NCI-H187 (cell line): Measurements from ENCODE around the gene PDIA5.
"Not testable (repeated sequence)": the region's sequence is repeated elsewhere in the genome, so short reads cannot be mapped to it uniquely, and the experiment has no call there.

Source experiments
- DNase-seq, 2 experiments: peaks; one replicate each; lab custom pipeline; 2025; lab: John Stamatoyannopoulos, UW

The PDIA5 gene

GRCh38 chr3:123092243-123092642, 25.4 kb downstream of the PDIA5 start:
- DNase-seq: no peak

DNA sequence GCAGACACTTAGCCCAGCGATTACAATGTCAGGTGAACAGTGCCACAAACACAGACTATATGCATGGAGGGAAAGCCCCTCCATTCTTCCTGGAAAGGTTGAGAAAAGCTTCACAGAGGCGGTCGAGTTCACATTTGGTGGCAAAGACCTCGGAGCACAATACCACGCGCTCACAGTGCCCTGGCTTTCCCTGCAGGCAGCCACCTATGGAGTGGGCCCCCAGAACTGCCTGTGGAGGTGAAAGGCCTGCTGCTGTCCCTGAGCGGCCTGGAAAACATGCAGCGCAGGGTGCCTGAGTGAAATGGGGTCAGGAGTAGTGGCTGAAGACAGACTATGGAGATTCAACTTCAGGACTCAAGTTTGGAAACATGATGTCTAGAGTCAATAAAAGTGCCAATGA, 26.9 kb downstream of the PDIA5 start:
- DNase-seq: no peak

DNA sequence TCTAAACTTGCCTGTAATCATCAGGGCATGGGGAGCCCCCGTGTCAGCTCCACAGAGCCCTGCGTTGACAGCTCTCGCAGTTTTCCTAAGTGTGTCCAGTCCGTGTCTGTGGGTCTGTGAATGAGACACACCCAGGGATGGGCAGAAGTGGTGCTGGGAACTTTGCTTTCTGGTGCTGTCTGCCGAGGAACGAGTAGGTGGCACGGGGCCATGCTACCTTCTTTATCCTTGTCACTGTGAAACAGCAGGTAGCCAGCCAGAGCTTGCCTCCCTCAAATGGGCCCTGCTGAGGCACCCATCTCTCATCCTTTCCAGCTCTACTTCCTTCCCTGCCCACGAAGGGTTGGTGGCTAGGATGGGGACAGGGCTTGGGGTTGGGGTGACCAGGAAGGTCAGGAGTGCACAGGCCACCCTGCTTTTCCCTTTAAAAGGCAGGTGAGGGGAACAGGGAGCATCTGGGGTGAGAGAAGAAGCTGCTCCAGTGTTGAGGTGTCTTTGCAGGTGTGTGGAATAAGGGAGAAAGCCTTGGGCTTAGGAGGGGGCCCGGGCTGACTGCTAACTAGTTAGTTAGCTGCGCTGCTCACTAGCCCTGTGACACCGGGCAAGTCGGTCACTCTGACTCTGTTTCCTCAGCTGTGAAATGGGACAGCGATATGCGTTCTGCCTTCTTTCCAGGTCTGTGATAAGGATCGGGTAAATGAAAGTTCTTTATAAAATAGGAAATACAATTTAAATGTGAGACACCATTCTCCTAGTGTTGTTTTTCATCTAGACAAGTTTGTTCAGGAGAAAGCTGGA, 27.9 kb downstream of the PDIA5 start:
- DNase-seq: no peak

DNA sequence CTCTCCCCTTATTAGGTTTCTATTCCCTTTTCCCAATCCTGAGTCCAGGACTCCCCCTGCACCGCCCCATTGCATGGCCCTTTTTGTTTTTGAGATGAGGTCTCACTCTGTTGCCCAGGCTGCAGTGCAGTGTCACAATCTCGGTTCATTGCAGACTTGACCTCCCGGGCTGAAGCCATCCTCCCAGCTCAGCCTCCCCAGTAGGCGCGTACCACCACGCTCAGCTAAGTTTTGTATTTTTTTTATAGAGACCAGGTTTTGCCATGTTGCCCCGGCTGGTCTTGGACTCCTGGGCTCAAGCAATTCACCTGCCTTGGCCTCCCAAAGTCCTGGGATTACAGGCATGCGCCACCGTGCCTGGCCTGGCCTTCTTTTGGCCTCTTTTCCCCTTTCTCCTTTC, 29.3 kb downstream of the PDIA5 start:
- DNase-seq: no peak

GRCh38 chr3:123096731-123097130, 29.9 kb downstream of the PDIA5 start:
- no peak for DNase-seq

- DNase-seq: no peak
Measured at GRCh38 chr3:123098426-123099330, 31.9 kb downstream of the PDIA5 start.

DNA sequence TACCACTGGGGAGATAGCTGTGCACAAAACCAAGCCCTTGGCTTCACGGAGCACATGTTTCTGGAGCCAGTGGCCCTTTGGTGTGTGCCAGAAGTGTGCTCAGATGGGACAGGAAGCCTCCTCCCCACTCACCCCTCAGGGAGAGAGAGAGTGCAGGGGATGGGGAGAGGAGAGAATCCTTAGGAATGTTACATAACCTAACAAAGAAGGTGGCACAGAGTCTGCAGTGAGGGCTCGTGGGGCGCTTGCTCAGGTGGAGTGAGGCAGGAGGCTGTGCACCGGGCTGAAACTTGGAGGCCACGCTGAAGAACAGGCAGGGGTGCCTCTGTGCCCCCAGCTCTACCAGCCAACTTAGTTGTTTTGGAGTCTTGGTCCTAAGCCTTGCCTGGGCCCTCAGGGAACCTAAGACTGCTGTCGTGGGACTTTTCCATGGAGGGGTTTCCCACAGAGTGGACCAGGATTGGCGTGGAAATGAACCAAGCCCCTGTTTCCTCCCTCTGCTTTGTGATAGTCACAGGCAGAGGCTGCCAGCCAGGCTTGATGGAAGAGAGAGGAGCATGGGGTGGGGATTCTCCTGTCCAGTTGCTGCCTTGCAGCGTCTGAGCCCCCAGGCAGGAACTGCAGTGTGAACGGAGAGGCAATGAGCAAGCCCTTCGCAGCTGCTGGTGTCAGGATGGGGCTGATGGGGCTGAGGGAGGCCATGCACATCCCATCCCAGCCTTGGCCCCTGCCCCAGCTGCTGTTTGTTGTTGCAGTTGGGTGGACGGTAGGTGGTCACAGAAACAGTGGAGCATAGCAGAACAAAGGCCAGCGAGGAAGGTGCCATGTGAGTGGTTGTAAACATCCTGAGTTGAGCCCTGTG, 32.7 kb downstream of the PDIA5 start:
- no peak for DNase-seq

GRCh38 chr3:123100193-123100776, 33.5 kb downstream of the PDIA5 start:
- no peak for DNase-seq

- DNase-seq: no peak
Measured at GRCh38 chr3:123102249-123102648, 35.4 kb downstream of the PDIA5 start.

GRCh38 chr3:123102826-123103225, 36.0 kb downstream of the PDIA5 start:
- no peak for DNase-seq

GRCh38 chr3:123104550-123104949, 37.7 kb downstream of the PDIA5 start:
- DNase-seq: no peak

GRCh38 chr3:123105201-123106189, 38.7 kb downstream of the PDIA5 start:
- no peak for DNase-seq

DNA sequence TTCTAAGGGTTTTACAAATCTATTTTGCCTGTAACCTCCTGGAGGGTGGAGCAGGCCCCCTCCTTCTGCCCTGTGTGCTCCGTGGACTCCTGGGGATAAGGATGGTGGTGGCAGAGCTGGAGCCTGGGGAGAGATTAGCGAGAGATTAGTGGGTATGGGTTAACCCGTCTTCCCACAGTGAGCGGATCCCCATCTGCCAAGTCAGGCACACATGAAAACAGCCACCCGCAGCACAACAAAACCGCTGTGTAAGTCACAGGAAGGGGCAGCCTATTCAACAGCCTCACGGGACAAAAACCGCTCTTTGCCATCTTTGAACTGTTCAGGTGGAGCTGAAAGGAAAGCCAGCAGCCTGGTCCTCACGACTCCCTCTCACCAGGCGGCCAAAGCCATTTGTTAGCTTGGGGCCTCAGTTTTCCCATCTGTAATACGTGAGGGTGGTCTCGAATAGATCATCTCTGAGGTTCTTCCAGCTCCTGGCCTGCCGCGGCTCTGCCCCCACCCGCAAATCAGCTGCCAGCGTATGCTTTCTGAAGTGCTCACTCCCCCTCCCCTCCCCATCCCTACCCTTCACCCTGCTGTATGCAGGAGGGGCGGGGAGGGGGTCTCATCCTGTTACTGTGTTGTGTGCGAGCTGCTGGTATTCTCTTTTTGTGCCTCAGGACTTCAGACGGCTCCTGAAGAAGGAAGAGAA, 43.6 kb downstream of the PDIA5 start:
- no peak for DNase-seq

DNA sequence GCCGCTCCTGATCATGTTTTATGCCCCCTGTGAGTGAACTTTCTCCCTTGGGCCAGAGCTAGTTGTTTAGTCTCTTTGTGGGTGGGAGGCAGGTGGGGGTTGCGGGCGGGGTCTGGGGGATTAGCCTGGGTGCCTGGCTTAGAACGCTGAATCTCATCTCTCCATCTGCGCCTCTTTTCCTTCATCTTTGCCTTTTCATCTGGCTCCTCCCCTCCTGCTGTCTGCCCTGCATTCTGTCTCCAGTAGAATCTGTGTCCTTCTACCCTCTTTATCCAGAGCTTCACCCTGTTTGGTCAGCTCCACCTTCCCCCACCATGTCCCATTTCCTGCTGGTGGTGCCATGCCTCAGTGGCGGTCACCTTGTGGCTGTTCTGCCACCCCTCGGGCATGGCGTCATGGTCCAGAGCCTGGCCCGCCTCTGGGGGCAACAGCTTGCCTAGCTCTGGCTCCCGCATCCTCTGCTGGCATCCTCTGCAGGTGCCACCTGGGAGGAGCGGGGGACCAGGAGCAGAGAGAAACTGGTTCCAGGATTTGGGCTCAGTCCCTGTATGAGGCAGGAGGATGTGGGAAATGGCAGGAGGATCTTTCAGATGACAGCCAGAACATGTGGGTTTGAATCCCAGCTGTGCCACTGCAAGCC, 44.3 kb downstream of the PDIA5 start:
- no peak for DNase-seq

DNA sequence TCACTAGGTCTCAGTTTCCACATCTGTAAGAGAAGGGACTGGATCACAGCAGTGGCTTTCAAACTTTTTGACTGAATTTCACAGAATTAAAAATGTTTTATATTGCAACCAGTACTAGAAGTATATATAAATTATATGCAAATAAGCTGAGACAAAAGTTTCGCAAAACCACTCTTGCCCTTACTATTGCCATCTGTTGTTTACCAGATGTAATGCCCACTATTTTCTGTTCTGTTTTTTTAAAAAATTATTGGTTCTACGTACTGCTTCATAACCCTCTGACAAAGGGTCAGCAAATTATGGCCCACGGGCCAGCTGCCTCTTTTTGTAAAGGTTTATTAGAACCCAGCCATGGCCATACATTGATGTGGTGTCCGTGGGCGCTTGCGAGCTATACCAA, 44.8 kb downstream of the PDIA5 start:
- DNase-seq: no peak

GRCh38 chr3:123112232-123112631, 45.4 kb downstream of the PDIA5 start:
- no peak for DNase-seq

DNA sequence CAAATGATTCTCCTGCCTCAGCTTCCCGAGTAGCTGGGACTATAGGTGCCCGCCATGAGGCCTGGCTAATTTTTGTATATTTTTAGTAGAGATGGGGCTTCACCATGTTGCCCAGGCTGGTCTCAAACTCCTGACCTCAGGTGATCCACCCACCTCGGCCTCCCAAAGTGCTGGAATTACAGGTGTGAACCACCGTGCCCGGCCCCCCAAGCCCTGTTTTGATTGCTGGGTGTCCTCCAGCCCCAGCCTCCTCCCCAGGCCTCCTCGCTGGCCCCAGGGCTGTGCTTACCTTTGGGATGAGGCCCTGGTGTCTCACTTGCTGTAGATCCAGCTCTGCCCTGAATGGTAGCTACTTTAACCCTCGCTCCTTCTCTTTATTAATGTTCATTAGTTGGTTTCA, 45.8 kb downstream of the PDIA5 start:
- DNase-seq: not testable (repeated sequence)

DNA sequence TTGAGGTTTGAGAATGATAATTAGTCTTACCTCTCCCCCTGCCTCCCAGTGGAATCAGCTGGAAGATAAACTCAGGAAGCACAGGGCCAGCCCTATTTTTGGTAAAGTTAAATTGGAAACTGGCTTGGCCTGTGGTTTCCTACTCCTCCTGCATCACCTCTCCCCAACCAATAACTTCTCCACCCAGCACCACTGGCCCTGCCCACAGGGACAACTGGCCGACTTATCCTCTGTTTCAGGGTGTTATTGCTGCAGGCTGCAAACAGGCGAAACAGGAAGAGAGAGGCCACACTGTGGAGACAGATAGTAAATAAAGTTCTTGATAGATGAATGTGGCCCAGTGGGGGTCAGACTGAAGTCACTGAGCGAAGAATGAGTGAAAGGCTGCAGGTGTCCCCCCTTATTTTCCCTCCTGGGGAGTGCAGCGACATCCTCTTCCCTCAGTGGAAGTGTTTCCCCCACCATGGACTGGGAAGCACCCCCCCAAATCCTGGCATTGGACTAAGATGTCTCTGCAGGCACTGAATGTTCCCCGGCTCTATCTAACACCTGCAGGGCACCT, 47.1 kb downstream of the PDIA5 start:
- no peak for DNase-seq

DNA sequence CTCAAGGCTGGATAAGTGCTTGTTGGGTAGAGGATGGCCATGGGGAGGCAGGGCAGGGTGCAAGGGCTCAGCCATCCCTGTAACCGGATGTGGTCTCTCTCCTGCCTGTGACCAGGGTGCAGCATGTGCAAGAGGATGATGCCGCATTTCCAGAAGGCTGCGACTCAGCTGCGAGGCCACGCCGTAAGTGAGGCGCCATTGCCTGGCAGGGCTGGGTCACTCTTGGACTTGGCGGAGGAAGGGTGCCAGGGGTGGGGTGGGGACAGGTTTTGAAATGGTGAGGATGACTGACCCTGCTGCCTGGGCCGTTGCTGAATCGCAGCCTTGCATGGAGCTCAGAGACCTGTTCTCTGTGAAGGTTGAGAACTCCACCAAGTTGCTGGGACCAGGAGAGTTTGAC, 49.3 kb downstream of the PDIA5 start:
- DNase-seq: no peak
